ENCODE data around the gene MYBBP1A.

MYBBP1A gene

DNA sequence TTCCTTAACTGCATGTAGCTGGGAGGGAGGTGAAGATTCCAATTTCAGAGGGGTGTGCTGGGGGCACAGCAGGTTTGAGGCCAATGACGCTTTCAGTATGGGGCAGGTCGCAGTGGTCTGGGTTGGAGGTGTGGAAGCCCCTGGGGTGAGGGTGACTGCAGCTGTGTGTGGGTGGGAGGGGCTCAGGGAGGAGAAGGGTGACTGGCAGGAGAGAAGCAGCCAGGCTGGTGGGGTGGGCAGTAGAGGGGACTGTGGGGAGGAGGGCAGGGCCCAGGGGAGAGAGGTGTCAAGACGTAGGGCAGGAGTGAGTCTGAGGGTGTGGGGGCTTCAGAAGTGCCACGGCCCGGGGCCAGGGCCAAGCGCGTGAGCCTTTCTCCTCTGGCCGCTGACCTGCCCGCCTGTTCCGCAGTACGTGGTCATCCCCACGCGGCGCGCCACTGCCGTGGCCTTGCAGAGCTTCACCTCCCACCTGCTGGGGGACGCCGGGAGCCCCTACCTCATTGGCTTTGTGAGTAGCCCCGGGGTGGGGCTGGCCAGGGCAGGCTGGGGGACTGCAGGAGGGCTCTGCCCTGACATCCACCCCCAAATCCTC, 19.4 kb downstream of the MYBBP1A start:
- no peak for FAIRE-seq

- no peak for FAIRE-seq
Measured at GRCh38 chr17:4534928-4535666, 20.1 kb downstream of the MYBBP1A start.

GRCh38 chr17:4534515-4534914, 20.7 kb downstream of the MYBBP1A start:
- no peak for FAIRE-seq

- no peak for FAIRE-seq
Measured at GRCh38 chr17:4533523-4534504, 21.4 kb downstream of the MYBBP1A start.

DNA sequence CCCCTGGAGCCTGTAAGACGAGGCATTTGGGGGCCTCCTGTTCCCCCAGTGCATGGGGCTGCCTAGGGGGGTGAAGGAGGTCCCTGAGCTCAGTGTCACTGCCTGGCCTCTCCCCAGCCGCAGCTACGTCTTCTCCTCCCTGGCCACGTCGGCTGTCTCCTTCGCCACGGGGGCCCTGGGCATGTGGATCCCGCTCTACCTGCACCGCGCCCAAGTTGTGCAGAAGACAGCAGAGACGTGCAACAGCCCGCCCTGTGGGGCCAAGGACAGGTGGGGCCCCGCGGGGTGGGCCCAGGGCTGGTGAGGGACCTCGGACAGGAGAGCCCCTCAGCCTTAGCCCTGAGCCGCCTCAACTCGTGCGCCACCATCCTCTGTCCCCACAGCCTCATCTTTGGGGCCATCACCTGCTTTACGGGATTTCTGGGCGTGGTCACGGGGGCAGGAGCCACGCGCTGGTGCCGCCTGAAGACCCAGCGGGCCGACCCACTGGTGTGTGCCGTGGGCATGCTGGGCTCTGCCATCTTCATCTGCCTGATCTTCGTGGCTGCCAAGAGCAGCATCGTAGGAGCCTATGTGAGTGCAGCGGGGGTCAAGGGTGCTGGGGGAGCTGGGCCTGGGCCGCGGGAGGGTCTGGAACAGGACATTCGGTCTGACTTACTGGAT, 22.2 kb downstream of the MYBBP1A start:
- no peak for FAIRE-seq

GRCh38 chr17:4531988-4532736, 23.0 kb downstream of the MYBBP1A start:
- no peak for FAIRE-seq

DNA sequence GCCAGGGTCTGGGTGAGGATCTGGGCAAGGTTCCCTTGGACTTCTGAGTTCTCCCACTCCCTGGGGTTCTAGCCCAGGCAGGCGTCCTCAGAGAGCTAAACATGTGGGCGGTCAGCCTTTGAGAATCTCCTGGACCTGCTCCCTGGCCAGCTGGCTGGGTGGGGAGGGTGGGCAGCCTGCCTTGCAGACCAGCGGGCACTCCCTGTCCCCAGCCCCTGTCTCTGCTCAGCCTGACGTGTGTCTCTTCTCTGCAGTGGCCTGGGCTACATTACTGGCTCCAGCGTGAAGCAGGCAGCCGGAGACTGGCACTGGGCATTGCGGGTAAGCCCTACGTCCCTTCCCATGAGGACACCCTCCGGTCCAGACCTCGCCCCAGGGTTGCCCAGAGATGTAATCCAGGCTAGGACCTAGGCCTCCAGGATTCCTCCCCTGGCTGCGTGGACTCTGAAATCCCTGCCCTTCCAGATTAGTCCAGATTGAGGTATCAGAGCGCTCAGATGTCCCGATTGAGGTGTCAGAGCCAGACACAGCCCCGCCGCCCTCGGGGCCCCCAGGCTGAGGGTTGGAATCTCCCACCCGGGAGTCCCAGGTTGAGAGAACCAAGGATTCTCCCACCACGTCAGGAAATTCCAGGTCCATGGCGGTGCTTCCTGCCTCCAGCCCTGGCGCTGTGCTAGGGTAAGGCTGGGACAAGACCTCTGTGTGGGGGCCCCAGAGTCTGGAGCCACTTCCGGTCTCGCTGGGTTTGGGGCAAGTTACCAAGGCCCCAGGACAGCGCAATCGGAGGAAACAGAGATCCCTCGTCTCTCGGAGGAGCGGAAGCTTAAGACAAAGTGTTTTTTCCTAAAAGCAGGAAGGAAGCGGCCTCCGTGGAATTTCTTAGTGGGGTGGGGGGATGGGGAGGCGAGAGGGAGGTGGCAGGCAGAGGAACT, 24.1 kb downstream of the MYBBP1A start:
- no peak for FAIRE-seq

DNA sequence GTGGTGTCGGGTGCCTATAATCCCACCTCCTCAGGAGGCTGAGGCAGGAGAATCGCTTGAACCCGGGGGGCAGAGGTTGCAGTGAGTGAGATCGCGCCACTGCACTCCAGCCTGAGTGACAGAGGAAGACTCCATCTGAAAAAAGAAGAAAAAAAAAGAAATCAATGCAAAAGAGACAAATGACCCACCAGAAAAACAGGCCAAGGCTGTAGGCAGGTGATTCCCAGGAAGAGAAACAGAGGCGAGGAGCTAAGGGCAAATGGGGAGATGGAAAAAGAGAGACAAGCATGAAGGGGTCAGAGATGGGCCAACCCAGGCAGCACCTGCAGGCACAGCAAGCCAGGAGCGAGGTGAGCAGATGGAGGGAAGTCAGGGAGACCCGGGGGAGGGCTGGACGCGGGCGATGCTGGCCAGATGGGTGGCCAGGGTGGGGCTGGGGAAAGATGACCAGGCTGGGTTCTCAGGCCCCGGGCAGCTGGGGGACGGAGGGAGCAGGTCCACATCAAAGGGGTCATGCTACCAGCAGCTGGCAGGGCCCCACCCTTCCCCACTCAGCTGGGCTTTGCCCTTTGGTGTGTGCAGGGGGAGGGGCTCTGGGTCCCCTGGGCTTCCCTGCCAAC, 25.5 kb downstream of the MYBBP1A start:
- FAIRE-seq: no peak

GRCh38 chr17:4527566-4528125, 27.5 kb downstream of the MYBBP1A start:
- FAIRE-seq: no peak

DNA sequence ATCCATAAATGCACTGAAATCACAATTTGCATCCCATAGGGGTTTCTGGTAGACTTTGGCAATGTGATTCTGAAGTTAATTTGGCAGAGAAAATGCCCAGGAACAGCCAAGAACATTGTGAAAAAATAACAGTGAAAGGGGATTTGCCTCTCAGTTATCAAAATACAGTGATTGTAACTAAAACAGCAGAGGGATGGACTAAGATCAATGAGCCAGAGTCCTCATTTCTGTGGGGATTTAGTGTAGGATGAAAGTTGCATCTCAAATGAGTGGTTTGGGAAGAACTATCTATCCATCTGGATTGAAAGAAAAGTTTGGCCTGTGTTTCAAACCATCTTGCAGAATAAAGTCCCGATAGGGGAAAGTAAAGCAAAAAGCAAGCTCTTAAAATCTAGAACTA, 28.1 kb downstream of the MYBBP1A start:
- no peak for FAIRE-seq

DNA sequence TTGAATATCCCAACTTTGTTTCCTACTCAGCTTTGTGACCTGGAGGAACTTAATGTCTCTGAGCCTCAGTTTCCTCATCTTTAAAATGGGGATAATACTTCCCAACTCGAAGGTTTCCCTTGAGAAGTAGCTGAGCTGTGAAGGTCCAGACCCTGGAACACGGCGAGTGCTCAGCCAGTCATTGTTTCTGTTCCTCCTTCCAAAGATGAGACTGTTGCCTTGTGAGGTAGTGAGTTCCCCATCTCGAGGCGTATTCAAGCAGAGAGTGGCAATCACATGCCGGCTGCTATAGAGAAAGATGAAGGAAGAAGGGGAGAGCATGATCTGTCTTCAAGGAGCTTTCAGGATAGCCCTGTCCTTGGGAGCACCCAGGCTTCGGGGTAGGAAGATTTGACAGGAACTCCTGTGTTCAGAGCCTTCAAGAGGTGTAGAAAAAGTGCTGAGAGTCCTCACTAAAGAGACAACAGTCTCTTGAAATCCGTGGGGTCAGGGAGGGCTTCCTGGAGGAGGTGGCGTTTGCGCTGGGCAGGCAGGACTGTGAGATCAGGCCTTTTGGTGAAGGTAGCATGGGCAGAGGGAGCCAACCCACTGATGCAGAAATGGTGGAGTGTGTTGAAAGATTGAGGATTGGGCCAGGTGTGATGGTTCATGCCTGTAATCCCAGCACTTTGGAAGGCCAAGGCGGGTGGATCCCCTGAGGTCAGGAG, 29.3 kb downstream of the MYBBP1A start:
- FAIRE-seq: no peak

GRCh38 chr17:4523946-4524345, 31.2 kb downstream of the MYBBP1A start:
- FAIRE-seq: no peak

- FAIRE-seq: no peak
Measured at GRCh38 chr17:4522661-4523060, 32.5 kb downstream of the MYBBP1A start.

- FAIRE-seq: no peak
Measured at GRCh38 chr17:4520894-4521600, 34.1 kb downstream of the MYBBP1A start.

GRCh38 chr17:4520060-4520893, 34.9 kb downstream of the MYBBP1A start:
- no peak for FAIRE-seq

- no peak for FAIRE-seq
Measured at GRCh38 chr17:4519361-4519788, 35.8 kb downstream of the MYBBP1A start.

DNA sequence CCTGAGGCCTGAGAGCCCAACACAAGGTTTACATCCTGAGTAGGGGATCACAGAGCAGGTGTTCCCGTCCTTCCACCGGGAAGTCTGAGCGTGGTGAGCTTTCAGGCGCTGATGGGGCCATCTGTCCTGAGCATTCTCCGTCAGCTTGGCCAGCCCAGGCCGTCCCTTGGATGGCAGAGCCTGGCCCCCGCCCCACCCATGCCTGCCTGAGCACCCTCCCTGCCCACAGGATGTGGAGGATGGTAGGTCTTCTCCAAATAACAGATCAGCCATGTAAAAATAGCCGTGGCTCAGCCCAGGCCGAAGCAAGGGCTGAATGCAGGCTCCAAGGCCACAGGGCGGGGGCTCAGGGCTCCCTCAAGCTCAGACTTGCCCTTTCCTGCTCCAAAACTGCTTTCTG, 36.3 kb downstream of the MYBBP1A start:
- FAIRE-seq: no peak

DNA sequence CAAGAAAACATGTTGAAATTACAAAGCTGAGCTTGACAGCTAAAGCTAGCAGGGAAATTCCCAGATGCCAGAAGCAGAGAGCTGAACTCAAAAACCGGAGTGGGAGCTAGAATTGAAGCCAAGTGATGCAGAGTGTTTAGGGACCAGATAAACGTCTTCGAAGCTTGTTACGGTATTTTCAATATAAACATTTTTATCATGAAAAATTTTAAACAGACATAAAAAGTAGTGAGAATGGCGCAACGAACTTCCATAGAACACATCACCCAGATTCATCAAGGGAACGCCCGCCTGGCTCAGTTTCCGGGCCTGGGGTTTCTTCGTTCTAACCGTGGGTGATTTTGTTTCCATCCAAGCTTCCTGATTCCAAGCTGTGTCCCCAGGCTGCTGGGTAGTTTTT, 38.4 kb downstream of the MYBBP1A start:
- no peak for FAIRE-seq

All from islet of Langerhans (tissue), 1 donor.